Body of pancreas (tissue), 4 donors: ENCODE measurements around the gene HORMAD2.

ENCODE experiments used
- CTCF ChIP-seq, 7 experiments: fragments of 450-650 bp in 4 of 7; fragments of 200-600 bp in 3 of 7; sonication (generic) in 3 of 7; IDR thresholded peaks; one replicate each; pipeline ENCODE4 v1.5.1; 2016 to 2019; ENCODE audit warnings: antibody characterized with exemption in 7 of 7
- POLR2A ChIP-seq, 3 donors: fragments of 450-650 bp; IDR thresholded peaks; one replicate each; pipeline ENCODE4 v1.6.1; 2016; ENCODE audit warnings: antibody characterized with exemption in 3 of 3, mild to moderate bottlenecking in 2 of 3

DNA sequence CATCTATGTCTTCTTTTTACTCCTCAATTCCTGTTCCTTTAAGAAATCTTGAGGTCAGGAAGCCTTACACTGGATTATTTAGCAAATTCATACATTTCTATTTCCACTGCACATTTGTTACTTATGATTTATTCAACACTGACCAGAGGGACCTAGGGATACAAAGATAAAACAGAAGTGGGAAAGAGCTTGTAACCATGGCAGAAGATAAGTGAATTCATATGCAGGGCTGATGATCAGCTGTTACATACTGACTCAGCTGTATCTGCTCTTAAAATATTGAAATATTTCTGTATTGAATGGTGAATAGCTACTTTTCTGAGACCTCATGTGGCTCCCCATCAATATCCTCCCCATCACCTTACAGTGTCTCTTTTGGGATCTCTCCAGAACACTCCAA, 25.2 kb downstream of the HORMAD2 start:
- TF ChIP-seq CTCF (IDR thresholded peaks at IDR 0.05) (no peak), POLR2A (IDR thresholded peaks at IDR 0.05) (no peak)
